NCI-H1694 (cell line): ENCODE data around the gene MMP21.

Source experiments
- DNase-seq: peaks from one replicate; lab custom pipeline; 2025; lab: John Stamatoyannopoulos, UW

Gene MMP21

DNA sequence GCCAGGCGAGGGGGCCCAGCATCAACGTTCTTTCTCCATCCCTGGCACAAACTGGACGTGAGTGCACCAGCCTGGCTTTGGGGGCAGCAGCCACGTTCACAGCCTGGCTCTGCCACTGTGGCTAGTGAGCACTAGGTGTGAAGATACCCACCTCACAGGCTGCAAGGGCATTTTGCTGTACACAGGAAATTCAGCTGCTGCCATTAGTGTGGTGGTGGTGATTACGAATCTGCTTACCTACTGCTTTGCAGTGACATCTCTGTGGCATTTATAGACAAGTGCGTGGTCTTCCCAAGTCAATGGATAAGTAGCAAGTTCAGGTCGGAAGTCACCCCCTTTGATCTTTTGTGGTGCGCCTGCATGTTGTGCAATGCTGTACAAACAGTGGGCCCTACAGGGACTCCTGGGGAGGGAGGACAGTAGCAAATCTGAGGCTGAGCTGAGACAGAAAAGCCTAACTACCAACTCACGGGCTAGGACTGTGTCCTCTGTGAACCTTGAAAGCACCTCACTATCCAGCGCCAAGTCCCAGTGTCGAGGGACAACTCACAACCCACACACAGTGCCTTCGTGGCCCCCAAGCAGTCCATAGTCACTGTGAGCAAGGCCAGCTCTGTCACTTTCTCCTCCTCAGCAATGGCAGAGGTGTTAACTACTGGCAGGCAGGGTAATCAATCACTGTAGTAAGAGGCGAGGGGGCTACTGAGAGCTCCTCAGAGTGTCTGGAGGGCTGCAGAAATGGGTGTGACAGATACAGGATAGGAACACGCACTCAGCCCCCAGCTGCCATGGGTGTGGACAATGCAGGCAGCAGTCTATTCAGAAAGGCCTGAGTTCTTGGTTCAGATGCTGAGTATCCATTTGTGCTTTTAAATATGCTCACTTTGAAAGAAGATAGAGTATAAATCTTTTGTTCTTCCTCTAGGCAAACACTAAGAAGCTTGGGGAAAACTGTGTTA, 17.0 kb upstream of the MMP21 start:
- DNase-seq = no peak

DNA sequence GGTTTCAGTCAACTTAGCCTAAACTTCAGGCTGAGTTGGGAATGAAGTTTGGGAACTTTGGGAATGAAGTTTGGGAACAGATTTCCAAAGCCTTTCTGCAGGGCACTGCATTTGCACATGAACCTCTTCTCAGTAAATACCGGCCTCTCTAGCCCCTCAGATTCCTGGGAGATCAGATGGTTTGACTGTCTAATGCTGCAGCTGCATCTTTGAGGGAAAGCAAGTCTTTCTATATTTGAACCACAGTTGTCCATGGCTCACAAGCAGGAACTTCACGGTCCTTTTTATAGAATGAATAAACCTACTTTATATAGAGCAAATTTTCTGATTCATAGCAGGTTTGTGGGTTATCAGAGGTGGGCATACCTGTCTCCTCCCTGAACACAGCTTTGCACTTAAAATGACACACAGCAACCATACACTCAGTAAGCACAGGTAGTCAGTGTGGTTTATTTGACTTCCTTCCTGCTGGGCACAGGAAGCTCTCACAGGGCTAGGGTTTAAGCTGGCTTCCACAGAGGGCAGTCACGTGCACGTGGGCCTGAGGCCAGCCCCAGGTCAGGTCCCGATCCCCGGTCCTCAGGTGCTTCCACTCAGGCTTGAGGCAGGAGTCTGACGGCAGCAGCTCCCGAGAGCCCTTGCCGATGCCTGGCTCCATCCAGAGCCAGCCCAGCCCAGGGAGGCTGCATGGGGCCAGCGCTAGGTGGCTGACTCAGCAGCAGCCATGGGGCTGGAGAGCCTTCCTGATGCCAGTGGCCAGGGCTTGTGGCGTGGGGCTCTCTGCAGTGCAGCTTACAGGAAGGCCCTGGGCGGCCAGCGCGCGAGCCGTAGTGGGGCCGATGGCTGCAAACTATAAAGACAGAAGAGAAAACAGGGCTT, 12.8 kb upstream of the MMP21 start:
- DNase-seq = no peak

DNA sequence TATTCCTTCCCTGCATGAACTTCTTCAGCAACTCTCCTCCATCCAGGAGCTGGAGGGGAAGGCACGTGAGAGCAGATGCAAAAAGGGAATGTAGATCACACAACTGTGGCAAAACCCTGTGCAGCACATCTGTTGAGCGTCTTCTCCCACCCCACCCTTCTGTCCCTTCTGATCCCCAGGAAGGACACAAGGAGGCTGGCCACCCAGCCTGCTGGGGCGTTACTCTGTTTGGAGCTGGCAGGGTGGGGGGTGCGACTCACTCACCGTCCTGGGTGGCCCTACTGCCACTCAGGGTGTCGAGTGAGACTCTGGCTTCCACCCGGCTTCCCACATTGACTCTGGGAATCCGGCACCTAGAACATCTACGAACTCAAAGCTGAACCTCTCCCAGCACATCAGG, 10.2 kb upstream of the MMP21 start:
- no peak for DNase-seq

DNA sequence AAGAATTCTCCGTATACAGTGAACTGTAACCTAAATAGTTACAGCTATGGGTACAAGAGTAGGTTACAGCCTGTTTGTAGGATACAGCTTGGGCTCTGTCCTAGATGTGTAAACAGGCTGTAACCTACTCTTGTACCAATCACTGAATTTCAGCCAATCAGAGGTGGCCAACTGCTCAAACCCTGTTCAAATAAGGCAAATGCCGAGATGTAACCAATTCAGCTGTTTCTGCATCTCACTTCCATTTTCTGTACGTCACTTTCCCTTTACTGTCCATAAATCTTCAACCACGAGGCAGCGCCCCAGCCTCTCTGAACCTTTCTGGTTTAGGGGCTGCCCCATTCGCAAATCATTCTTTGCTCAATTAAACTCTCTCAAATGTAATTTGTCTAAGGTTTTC, 8.3 kb upstream of the MMP21 start:
- DNase-seq = no peak

DNA sequence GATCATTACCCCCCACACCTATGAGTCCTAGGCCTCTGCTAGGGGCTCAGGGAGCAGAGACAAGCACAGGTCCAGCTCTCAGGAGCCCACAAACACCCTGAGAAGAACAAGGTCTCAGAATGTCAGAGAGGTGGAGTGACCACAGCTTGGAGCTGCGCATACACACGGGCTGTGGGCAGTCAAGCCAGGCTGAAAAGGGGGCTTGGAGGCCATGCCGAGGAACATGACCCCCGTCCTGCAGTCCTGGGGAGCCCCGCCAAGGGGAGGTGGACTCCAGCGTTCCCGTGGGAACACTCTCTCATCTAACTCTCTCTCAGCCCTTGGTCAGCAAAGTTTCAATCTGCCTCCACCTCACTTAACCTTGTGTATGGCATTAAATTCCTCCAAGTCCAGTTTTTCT, 7.8 kb upstream of the MMP21 start:
- no peak for DNase-seq

DNA sequence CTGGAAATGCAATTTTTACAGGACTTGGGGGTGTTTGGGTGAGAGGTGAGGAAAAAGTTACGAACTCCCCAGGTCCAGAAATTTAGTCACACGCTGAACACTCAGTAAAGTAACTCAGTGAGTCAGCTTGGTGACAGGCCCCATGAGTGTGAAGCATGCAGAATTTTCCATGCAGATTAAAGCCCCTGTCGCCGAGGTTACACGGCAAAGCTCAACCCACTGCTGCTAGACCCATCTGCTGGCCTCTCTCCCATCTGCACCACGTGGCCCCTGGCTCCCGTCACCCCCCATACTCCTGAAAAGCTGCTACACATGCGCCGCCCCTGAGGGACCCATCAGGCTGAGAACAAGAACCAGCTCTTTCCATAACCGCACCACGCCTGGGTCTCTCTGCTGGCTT, 7.0 kb upstream of the MMP21 start:
- DNase-seq = no peak

DNA sequence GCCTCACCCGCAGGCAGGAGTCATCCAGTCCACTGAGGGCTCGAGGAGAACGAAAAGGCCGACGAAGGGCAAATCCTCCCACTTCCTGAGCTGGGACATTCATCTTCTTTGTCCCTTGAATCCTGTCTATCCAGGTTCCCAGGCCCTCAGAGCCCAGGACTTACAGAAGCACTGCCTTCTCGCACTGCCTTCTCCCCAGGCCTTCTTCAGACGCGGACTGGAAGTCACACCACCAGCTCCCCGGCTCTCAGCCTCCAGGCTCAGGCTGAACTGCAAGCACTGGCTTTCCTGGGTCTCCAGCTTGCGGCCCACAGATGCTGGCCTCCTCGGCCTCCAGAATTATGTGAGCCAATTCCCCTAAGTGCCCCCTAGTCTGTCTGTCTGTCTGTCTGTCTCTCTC, 6.4 kb upstream of the MMP21 start:
- DNase-seq = no peak

DNA sequence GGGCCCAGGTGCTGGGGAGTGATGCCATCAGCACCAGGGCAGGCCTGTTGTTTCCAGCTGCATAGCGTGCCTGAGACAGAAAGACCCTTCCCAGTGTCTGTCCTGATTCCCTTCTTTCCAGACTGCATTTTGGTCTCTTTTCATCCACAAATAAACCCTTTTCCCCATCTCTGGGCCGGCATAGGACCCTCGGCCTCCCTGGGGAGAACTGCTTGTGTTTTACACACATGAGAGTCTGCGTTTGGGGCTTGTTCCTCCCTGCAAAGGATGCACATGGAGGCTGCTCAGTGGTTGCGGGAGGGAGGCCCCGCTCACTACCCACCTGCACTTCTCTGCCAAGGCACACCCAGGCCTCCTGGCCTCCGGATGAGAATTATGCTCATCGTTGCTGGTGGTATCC, 5.8 kb upstream of the MMP21 start:
- DNase-seq = no peak

DNA sequence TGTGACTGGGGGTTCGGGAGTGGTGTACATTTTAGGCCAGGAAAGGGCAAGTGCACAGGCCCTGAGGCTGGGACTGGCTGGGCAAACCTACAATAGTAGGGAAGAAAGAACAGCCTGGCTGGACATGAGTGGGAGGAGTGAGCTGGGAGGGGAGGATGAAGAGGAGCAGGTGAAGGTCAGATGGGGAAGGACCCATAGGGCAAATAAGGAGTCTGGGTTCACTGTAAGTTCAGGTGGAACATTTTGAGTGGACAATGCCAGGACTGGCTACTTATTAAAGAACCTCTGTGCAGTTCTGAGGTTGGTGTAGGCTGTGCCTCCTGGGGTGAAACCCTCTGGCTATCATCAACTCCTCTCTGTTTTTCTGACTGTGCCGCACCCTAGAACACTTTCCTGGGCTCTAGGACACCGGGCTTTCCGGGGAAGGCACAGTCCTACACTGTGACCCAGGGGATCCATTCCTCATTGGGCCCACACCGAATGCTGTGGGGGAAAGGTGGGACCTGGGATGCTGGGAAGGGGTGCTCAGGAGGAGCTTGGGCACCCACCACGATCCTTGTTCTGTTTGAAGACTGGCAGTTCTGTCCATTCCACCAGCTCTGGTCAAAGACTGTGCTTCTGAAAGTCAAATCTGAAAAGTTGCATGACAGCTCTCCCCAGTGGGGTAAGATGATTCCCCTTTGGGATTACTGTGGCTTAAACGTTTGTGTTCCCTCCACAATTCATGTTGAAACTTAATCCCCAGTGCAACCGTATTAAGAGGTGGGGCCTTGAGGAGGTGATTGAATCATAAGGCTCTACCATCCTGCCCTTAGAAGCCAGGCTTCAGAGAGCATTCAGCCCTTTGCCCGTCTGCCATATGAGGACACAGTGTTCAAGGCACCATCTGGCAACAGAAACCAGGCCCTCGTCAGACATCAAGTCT, 4.0 kb upstream of the MMP21 start:
- no peak for DNase-seq

DNA sequence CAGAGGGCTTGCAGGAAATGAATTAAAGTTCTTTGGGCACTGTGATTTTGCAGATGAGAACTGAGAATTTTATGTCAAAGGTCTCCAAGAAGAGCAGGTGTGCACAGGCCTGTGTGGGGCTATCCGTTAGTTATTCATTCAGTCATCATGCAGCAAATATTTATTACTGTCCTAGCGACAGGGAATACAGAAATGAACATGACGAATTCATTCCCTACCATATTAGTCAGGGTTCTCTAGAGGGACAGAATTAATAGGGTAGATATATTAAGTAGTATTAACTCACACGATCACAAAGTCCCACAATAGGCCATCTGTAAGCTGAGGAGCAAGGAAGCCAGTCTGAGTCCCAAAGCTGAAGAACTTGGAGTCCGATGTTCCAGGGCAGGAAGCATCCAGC, 2.9 kb upstream of the MMP21 start:
- DNase-seq = no peak

DNA sequence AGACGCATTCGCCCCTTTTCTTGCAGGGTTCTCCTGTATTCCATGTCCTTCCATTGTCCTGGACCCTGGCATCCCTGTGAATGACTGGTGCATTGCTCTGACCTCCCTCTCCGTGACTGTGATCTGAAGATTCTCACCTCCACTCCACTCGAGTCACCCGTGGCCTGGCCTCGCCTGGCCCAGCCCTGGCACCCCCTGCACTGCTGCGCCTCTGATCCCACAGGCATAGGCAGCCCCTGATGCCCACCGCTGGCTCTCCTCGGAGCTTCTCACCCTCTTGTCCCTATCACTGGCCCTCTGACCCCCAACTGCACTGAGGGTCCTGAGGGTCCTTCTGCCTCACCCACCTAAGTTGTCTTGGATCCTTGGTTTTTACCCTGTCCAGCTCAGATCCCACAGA, 2.2 kb upstream of the MMP21 start:
- no peak for DNase-seq

DNA sequence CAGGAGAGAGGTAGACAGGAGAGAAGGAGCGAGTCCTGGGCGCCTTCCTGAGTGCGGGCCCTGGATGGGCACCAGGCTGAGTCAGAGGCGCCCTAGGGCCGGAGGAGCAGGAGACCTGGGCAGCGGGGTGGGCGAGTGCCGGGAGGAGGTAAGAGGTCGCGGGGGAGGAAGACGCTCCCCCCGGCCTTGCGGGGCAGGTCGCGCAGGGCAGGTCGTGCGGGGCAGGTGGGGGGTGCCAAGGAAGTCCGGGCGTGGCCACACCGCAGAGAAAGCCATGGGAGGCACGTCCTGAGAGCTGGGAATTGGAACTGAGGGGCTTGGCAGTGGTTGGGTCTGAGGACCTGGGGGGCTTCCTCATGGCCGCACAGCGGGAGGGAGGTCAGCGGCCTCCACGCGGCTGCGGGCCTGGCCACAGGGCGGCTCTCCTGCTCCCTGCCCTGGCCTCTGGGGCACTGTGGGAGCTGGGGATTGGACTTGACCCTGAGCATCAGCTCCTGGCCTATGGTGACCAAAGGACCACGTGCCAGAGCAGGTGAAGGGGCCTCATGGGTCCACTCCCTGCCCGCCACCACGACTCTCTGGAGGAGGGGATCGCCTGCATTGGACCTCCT, 935 bp downstream of the MMP21 start:
- DNase-seq = no peak

DNA sequence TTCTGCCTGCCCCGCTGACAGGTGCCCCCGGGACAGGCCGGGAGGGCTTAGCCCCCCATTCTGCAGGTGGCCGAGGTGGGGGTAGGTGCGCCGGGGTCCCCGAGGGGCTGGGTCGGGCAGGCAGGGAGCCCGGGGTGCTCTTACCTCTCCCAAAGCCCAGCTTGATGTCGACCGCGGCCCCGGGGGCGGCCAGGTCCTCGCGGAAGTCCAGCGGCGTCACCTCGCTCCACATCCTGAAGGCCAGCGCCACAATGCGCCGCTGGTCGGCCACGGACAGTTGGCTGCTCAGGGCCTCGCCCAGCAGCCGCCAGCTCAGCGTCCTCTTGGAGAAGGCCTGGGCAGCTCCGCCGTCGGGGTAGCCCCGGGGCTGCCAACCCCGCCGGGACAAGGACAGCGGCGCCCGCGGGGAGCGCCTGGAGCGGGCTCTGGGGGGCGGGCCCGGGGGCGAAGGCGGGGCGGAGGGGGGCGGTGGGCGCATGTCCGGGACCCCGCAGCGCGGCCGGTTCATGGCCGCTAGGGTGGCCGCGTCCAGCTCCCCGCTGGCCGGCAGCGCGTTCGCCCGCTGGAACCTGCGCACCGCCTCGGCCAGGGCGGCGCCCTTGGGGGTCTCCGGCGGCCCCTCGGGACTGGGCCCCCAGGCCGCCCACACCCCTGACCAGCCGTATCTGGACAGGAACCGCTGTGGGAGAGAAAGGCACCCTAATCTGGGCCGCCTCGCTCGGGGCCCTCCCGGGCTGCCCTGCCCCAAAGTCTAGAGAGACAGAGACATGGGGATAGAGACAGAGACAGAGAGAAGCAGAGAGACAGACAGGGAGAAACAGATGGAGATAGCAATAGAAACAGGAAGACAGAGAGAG, 1.7 kb downstream of the MMP21 start:
- no peak for DNase-seq

DNA sequence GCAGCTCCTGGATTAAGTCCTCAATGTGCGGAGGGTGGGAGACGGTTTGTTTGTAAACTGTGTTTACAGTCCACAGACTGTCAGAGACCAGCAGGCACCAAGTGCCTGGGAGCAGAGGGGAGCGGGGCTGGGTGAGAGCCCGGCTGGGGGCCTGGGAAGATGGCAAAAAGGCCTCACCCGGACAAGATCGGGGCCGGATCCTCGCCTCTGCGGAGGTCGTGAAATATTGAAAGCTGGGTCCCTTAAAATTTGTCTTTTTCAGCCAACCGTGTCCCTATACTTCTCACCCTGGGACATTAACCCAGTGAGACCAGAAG, 2.8 kb downstream of the MMP21 start:
- DNase-seq = no peak

DNA sequence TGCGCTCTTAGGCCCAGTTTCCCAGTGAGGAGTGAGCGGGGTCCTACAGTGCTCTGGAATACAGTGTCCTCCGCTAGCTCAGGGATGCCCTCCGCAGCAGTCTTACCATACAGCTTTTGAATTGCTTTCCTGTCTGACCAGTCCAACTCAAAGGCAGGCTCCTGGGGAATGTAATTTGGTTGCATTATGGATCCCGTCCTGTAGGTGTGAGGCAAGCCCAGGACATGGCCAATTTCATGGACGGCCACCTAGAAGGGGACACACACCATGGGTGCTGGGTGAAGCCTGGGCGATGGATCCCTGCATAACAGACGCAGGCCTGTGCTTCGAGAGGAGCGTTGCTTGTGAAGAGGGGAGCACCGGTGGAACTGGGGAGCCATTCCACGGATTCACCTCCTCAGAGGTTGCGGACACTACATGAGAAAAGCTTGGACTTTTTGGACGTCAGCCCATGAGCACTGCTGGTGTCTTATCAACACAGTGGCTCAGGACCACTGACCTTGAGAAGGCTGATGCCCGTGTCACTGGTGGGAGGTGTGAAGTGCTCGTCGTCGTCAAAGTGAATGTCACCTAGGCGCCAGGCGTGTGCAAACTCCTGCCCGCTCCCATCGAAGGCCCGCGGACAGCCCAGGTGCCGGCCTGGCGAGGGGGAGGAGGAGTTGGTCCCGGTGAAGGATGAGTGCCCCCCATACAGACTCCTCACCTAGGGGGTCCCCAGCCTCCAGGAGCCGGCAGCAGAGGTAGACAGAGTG, 3.3 kb downstream of the MMP21 start:
- no peak for DNase-seq

DNA sequence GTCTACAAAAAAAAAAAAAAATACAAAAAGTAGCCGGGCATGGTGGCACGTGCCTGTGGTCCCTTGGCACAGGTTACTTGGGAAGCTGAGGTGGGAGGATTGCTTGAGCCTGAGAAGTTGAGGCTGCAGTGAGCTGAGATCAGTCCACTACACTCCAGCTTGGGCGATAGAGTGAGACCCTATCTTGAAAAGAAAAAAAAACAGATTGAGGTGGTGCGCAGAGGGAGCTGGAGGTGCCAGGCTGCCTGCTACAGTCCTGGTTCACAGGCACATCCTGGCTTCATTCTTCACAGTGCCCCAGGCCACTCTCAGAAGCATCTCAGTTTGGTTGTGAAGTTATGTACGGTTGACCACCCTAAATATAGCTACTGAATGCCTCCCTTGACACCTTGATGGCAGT, 4.8 kb downstream of the MMP21 start:
- DNase-seq = no peak

DNA sequence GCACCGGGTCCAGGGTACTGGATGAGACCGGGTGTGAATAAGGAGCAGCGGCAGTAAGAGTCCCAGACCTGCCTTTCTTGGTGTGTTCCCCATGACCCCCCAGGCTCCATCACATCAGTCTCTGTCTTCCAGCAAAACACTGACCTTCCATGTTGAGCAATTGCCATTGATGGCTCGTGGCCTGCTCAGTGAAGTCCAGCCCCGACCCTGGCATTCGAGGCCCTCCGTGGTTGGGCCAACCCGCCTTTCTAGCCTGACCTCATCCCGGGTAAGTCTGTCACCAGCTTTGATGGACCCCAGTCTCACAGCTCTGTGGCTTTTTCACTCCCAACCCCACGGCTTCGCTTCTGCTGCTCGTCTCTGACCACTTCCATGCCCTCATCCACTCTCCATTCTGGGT, 6.4 kb downstream of the MMP21 start:
- no peak for DNase-seq

DNA sequence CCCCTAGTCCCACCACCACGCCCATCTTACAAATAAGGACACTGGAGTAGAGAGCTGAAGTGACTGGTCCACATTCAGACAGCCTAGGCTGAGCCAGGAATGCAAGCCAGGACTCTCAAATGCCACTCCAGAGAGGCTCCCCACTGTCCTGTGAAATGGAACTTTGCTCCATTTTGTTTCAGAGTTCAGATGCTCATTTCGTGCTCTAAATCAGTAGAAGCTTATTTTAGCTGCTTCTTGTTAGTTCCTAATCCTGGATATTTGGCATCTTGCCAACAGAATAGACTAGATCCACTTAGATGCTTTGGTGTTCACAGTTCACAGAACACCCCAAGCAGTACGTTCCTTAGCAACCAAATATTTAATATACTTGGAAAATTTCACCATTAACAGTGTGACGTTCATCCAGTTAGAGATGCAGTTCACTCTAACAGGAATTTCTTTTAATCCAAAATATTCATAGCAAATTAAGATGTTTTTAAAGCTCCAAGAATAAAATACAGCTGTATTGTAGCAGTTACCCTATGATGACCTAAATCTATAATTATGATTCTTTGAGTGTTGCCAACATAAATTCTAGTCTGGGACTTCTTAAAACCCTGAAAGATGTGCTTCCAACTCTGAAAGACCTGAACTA, 7.3 kb downstream of the MMP21 start:
- DNase-seq = no peak

DNA sequence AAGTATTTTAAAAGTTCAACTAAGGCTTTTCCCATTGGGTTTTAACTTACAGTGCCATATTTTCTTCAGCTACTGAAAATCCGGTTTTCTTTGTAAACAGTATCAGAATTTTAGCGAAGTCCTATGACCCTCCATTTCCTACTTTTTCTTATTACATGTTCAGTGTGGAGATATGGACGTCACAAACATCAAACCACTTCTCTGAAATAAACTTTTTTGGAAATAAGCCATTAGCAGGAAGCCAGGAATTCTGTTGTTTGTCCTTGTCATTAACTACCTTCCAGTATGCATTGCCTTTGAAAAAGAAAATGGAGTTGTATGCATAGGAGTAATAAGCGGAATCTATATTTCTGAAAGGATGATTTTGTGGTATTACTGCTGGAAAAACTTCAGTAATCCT, 9.1 kb downstream of the MMP21 start:
- DNase-seq = no peak

DNA sequence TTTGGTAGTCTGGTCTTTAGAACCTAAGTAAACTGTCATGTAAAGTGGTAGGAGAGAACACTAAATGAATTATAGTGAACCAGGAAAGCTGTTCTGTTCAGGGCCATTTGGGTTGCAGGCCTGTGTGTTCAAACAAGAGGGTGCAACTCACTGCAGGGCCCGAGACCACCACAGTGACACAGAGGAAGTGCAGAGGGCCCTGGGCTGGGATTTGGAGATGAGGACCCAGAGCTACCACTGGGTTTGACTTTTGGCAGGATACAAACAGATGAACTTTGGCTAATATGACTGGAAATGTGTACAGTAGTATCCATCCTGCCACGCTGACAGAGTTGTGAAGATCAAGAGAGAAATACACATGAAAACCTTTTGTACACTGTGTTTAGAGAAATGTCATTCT, 9.8 kb downstream of the MMP21 start:
- no peak for DNase-seq
